Head of caudate nucleus (tissue), 42 donors: ENCODE measurements around the gene KRT78.

Source experiments
- DNase-seq, 42 donors: peaks; one replicate each; pipeline versions ENCODE4 v3.0.0 to v3.0.0-alpha.2; 2020 to 2021; ENCODE audit warnings: mixed read lengths in 7 of 42
- intact Hi-C: fragments of 100-400 bp; cut with DNase I; formaldehyde crosslinking; loops from one replicate; pipeline ENCODE4 v1.15.0; 2022

Gene KRT78

DNA sequence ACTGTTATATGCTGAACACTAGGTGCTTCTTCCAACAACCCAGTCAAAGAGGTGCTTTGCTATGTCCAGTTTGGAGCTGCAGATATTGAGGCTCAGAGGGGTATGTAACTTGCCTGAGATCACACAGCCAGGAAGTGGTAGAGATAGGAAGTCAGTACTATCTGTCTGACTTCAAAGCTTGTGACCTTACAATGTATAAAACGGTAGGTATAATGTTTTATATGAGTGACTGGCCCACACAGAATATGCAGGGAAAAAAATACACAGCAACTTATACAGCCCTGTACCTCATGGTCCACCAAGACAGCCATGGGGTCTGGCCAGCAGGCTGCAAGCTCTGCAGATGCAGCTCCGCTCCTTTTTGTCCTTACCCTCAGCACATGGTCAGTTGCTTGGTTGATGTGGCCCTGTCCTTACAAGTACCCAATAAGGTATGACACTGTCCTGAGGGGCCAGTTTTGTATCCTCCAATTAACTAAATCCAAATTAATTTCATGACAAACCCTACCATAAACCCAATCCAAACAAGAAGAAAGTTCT, 31.0 kb downstream of the KRT78 start:
- no peak for DNase-seq

DNA sequence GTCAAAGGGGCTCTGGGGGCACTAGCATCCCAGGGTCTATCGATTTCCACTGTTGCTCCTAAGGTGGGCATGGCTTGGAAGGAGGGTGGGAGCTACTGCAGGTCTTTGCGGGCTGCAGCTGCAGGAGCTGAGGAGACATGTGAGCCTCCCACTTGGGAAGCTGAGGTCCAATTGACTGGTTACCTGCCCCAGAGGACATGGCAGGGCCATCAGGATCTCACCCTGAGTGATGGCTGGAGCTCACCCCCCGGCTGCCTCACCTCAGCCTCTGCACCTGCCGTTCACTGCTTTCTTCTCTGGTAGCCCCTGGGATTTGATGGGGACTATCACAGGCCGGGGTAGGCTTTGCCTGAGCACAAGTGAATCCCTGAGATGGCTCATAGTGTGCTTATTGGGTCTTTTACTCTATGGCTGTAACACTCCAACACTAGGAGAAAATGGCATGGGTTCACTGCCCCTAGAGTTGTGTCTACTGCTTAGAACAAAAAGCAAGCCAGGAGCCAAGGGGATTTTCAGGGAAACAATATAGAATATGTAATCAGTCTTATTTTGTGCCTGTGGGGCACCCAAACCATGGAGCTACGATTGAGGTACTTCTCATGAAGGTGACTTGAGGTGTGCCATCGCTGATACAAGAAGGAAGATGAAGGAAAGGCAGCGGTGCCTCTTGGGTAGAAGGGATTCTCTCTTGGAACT, 31.6 kb downstream of the KRT78 start:
- intact Hi-C loops = no loop called here
- no peak for DNase-seq

More for the DNA sequence above, 31.0 kb downstream of the KRT78 start:
- intact Hi-C loops = no loop called here

DNA sequence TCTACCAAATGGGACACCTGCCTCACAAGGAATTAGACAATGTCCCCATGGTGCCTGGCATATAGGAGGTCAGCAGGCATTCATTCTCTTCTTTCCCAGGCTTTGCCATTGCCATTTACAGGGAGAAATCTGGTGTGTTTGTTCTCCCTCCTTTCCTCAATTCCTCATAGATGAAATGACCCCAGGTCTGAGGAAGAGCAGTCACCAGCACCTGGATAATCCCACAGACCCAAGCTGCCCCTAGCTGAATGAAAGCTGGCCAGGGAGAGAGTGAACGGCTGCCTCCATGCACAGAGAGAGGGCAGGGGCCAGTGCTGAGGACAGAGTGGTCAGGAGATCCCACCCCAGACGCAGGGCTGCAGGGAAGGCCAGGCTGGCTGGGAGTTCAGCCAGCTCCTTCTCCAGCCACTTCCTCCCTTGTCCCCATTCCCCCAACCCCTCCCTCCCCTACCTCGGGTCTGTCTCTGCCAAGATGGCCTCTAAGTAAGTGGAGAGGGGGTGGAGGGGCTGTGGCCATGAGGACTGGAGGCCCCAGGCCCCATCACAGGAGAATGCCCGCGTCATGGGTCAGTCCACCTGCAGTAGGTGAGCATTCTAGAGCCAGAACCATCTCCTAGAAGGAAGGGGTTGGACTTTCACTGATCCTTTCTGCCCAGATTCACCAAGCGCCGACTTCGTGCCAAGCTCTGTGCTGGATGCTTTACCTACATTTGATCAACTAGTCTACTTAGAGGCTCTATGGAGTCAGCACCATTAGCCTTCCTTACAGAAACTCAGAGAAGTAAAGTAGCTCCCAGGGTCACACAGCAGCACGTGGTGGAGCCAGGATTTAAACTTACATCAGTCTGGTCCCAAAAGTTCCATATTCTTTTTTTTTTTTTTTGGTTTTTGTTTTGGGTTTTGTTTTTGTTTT, 32.9 kb downstream of the KRT78 start:
- intact Hi-C loops = no loop called here
- no peak for DNase-seq

GRCh38 chr12:52815161-52815560, 33.6 kb downstream of the KRT78 start:
- no peak for DNase-seq
- intact Hi-C loops = no loop called here

- intact Hi-C loops = no loop called here
- DNase-seq = no peak
Measured at GRCh38 chr12:52814710-52815155, 34.1 kb downstream of the KRT78 start.

- intact Hi-C loops = no loop called here
- no peak for DNase-seq
Measured at GRCh38 chr12:52813885-52814709, 34.7 kb downstream of the KRT78 start, which contains the start of gene KRT4. Gene KRT4 (minus strand): TSS chr12:52814116. CDS start chr12:52814058, 58 bp downstream.

DNA sequence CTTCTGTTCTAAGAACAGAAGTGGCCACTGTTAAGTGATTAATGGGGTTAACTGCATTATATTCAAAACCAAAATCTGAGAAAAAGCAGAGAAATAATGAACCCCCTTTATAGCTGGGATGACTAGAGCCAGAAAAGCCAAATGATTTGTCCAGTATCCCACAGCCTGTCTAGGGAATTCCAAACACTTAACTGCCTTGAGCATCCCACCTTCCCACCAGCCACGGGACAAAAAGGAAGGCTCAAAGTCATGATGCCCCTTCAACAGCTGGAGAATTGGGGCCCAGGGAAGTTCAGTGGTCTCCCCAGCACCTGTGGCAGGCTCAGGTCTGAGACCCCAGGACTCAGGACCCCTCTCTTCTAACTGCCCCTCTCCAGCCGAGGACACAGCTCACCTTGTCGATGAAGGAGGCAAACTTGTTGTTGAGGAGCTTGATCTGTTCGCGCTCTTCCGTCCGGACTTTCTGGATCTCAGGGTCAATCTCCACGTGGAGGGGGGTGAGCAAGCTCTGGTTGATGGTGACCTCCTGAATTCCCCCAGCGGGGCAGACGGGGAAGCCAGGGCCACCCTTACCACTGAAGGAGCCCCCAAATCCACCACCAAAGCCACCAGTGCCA, 35.5 kb downstream of the KRT78 start:
- intact Hi-C loops = no loop called here
- DNase-seq = no peak

- intact Hi-C loops = no loop called here
- DNase-seq = no peak
Measured at GRCh38 chr12:52812749-52813148, 36.0 kb downstream of the KRT78 start.

- DNase-seq = no peak
- intact Hi-C loops = no loop called here
Measured at GRCh38 chr12:52812073-52812400, 36.8 kb downstream of the KRT78 start.

DNA sequence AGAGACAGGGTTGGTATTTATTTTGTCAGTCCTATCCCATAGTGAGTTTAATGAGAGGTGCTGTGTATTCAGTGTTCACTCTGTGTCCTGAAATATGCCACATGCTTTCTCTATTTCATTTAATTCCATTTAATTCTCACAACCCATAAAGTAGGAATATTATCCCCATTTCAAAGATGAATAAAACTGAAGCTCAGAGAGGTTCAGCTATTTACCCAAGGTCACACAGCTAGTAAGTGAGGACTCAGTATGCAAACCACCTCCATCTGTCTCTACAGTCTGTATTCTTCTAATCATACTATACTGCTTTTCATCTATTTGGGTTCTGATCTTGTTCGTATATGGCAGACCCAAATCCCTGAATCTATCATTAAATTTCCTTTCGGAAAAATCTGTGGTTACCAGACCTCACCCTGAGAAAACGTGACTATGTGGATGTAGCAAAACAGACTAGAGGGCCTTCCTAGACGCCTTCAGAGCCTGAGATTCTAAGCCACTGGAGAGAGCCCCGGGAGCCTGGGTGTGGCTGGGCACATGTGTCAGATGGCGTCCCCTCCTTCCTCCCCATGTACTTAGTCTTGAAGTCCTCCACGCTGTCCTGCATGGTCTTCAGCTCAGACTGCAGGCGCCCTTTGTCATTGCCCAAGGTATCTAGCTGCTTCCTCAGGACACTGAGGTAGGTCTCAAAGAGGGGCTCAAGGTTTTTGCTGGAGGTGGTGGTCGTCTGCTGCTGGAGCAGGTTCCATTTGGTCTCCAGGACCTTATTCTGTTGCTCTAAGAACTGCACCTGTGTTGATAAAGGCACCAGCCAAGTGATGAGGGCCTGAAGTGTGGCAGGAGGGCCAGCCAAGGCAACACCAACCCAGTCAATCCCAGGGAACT, 37.4 kb downstream of the KRT78 start:
- no peak for DNase-seq
- intact Hi-C loops = no loop called here

- intact Hi-C loops = no loop called here
- DNase-seq = no peak
Measured at GRCh38 chr12:52810554-52810953, 38.2 kb downstream of the KRT78 start.

DNA sequence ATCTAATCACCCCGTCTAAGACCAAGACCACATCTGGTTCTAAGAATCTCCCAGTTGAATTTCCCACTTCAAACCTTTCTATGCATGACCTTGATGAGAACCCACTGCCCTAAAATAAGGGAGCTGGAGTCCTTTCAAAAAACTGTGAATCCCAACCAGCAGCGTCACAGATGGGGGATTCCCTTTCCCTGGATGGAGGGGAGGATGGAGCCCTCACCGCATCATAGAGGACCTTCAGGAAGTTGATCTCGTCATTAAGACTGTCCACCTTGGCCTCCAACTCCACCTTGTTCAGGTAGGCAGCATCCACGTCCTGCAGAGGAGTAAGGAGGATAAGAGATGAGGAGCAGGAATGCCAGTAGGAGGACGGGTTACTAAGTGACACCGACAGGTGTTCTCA, 39.6 kb downstream of the KRT78 start:
- intact Hi-C loops = no loop called here
- no peak for DNase-seq

- intact Hi-C loops = no loop called here
- DNase-seq = no peak
Measured at GRCh38 chr12:52808573-52809160, 40.1 kb downstream of the KRT78 start.

DNA sequence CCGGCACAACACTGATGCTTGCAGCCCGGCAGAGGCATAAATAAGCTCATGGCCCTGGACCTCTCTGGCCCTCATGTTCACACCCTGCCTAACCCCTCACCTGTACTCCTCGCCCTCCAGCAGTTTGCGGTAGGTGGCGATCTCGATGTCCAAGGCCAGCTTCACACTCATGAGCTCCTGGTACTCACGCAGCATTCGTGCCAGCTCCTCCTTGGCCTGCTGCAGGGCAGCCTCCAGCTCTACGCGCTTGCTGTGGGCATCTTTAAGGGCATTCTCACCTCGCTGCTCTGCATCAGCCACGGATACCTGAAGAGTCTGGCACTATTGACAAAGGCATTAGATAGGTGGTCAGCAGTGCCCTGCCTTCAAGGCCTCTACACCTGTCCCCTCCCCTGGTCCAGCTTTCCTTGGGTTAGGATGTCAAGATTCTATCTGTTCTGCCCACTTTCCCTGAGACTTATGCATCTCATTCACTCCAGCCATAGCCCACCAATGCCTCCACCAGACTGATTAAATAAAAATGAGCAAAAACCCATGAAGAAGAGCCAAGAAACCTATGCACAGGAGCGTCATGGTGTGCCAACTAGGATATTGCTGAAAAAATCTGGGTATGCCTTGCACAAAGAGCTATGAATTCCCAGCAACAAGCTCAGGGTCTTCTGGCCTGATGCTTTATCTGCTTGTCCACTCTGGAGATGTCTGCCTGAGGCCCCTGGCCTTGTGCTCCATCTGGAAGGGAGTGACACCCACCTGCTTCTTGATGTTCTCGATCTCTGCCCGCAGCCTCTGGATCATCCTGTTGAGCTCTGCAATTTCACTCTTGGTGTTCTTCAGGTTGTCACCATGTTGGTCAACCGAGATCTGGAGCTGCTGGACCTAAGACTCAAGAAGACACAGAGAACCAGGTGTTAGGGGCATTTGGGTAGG, 41.0 kb downstream of the KRT78 start:
- intact Hi-C loops = no loop called here
- no peak for DNase-seq

DNA sequence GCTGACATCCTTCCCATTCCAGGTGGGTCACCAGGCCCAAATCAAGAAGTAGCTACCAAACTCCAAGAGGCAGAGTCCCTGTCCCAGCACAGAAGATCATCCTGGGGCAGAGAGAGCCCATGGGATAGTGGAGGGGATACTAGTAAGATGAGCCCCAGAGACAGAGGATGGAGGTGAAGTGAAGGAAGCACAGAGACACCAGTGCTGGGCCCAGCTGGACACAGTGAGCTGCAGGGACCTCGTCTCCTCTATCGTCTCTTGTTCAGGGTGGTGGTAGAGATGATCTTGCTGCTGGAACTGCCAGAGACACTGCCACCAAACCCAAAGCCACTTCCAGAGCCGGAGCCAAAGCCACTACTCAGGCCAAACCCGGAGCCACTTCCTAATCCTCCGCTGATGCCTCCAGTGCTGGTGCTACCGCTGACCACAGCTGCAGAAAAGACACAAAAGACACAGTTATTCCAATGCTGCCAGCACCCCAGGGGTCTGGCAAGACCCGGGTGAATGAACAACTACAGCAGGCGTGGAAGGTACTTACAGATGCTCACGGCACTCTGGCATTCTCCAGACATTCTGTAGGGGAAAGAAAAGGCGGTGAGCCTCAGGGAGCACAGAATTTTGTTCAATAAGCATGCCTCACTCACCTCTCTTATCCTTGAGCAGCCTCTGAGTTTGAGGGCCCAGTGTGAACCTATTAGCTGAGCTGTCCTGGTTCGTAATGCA, 41.8 kb downstream of the KRT78 start:
- no peak for DNase-seq
- intact Hi-C loops = no loop called here
